Suppressor macrophage (primary cell): ENCODE measurements around the gene TINAGL1.

Experiments
- DNase-seq, 4 experiments: peaks; one replicate each; pipeline ENCODE4 v3.0.0-alpha.2; 2020 to 2022

Gene TINAGL1

DNA sequence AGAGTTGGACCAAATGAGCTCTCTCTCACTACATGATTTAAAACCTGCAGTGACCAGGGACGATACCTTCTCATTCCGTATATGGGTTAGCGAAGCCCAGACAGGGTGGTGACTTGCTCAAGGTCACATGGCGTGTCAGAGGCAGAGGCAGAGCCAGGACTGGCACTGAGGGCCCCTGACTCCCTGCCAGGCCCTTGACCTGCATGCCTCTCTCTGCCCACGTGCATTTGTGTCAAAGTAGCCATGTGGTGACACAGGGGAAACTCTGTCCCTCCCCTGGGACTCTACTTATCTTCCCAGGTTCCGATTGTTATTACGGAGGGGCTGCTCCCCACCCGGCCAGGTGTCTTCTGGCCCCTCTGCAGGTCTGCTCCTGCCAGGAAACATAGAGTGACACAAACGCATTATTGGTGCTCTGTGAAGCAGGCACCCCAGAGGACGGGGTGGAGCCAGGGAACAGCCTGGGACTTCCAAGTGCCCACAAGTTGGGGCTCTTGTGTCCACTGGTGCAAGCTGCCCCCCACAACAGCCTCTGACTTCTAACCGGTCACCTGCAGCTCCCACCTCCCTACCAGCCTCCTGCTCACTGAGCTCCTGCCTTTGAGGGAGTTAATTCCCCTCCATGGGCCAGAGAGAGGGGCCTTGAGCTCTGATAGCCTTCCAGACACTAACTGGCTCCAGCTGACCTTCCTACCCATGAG lies 7.3 kb upstream of the TINAGL1 start:
- no peak for DNase-seq

DNA sequence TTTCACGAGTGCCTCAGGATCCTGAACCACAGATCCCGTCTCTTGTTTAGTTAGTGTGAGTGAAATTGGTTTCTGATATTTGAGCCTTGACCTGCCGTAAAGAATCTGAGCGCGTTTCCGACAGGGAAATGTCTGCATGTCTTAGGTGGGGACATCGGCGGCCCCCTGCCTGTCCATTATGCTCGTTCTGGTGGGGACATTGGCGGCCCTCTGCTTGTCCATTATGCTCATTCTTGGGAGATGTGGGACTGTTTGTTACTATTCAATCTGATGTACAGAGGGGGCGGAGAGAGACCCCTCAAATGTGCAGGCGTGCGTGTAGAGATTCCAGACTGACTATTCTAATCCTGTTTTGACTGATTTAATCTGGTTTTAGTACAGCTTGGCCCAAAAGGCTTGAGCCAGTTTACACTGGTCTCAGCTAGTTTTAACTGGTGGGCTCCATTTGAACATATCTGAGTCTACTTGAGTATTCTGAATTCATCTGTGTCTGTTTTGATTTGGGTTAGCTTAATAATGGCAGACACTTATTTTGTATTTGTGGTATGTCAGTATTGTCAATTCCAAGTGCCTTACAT lies 6.6 kb upstream of the TINAGL1 start:
- no peak for DNase-seq

DNA sequence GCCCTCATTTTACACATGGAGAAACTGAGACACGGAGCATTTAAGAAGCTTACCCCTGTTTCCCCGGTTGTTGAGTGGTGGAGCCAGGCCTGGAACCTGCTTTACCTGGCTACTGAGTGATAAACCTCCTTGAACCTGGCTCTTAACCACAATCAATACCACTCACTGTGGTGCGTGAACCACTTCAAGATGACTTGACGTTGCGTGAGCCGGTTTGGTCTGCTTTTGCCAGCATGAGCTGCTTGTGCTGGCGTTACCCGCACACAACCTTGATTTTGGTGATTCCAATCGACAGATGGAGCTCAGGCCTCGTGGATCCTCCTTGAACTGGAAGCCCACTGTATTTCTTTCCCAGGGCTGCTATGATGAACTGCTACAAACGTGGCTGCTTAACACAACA lies 6.1 kb upstream of the TINAGL1 start:
- DNase-seq, result no peak

DNA sequence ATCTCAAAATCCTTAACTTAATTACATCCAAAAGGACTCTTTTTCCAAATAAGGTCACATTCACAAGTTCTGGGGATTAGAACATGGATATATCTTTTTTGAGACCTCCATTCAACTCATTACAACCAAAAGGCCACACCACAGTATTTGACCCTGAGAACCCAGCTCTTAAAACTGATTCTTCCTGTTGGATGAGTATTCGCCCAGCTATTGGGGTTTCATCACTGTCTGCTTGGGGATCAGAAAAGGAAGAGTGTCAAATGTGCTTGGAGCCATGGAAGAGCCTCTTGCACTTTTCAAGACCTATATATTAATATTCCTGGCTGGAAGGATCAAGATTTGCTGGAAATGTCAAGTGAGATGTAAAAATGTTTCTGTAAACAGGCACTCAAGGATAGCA lies 5.4 kb upstream of the TINAGL1 start:
- DNase-seq, result no peak

DNA sequence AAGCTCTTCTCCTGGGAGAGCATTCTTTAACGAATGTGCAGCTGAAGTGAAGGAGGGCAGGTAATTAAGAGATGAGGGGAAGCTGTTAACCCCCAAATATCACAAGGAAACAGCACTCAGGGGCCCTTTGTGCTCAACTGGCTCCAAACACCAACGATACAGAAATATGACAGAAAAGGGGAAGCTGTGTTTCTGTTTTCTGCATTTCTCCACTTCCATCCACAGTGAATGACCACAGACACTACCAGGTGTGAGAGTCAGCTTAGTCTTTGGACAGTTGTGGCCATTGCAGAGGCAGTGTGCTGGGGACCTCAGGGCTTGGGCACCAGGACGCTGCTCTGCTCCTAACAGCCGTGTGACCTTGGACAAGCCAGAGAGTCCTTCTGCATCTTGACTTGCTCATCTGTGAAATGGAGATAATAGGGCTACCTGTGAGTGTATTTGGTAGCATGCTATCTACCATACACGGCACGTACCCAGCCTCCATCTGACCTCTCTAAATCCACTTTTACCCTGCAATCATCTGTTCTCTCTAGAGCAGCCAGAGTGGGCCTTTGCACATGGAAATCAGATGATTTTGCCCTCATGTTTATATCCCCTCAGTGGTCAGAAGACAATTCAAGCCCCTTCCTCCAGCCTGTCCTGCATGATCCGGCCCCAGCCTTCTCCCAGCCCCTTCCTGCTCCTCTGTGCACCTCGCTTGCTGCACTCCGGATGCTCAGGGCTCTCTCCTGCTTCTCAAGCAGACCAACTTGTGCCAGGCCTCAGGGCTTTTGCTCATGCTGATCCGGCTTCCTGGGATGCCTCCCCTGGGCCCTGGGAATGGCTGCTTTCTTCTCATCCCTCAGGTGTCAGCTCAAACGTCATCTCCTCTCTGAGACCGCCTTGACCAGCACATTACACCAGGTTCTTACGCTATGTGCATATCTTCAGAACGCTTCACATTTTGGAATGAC lies 4.7 kb upstream of the TINAGL1 start:
- DNase-seq, result peak in 2 of 4 experiments; percentile 19 to 37

DNA sequence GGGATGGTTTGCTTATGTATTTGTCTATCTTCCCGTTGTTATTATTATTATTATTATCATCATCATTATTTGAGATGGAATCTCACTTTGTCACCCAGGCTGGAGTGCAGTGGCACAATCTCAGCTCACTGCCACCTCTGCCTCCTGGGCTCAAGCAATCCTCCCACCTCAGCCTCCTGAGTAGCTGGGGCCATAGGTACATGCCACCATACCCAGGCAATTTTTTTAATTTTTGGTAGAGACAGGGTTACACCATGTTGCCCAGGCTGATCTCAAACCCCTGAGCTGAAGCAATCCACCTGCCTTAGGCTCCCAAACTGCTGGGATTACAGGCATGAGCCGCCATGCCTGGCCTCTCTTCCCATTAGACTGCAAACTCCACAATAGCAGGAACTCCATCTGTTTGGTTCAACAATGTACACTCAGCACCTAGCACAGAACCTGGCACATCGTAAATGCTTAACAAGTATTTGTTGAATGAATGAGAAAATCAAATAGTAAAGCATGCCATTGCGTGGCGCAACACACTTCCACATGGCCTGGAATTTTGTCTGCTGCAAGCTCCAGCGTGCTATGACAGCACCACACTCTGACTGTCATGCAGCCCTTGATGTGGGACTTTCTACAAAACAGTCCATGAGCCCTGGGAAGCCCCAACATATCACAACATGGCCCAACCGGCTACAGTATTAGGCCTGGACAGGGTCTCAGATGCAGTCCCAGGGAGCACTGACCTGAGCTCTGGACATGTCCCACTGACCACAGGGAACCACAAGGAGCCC lies 3.8 kb upstream of the TINAGL1 start:
- DNase-seq, result peak in 3 of 4 experiments; percentile 40 to 47 (median 44)

DNA sequence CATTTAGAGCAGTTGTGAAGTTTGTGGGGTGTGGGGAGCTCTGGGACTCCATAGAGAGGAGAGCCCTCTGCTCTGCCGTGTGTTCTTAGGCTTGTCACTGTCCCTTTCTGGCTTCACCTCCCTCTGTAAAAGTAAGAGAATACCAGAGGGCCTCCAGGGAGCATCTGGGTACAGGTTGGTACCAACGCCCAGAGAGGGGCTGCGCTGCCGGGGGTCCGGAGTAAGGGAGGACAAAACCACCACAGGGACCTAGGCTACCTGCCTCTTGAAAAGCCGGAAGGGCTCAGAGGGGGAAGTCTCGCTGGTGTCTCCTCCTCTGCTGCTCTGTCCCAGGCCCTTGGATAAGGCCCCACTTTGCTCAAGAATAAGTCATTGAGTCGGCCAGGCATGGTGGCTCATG lies 3.1 kb upstream of the TINAGL1 start:
- DNase-seq, result no peak

DNA sequence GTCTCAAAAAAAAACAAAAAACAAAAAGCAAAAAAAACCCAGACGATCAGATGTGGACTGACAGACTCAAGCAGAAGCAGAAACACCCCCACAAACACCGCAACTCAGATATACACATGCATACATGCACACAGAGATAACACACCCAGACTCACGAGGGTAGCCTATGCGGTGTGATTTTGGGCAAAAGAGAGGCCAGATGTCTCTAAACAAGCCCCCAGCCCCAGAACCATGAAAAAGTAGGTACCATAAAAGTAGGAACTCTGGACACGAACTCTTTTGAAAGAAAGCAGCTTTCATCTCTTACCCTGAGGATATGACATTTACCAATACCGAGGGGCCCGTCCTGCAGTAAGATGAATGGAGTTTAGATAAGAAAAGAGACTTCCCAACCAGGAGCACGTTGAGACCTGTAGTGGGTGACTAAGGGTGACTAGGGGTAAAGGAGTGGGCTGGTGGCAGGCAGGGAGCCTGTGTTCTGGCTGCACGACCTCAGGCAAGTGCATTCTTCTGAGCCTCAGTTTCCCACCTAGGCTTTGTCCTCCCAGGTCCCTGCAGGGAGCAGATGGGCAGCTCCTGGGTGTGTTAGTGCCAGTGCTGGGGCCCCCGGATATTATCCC lies 1.5 kb upstream of the TINAGL1 start:
- no peak for DNase-seq

DNA sequence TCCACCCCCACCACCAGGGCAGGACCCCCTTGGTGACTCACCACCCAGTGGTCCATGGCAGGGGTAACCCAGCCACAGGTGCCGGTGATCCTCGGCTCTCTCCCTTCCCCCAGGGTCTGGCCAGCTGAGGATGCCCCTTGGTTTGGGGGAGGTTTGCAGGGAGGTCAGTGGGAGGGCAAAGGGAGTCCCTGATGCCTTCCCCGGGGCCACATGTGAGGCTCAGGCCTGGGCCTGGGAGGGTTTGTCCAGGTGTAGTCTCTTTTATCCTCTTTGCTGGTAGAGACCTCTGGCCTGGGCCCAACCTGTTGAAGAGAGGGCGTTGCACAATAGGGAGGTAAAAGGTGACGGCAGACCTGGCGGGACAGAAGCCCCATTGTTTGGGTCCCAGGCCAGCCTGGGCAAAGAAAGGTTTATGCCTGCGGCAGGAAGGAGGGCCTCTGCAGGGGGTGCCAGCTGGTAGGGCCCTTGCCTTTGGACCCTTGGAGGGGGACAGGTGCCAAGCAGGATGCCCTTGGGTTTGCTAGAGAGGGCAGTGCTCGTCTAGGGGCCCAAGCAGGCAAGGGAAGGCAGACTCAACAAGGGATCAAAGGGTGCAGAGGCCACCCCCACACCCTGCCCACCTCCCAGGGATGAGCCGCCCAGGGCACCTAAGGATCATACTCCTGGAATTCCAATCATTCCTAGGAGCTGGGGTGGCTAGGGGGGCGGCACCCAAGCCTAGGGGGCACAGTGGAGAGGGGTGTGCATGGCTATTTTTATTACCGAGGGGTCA lies 760 bp upstream of the TINAGL1 start:
- no peak for DNase-seq

DNA sequence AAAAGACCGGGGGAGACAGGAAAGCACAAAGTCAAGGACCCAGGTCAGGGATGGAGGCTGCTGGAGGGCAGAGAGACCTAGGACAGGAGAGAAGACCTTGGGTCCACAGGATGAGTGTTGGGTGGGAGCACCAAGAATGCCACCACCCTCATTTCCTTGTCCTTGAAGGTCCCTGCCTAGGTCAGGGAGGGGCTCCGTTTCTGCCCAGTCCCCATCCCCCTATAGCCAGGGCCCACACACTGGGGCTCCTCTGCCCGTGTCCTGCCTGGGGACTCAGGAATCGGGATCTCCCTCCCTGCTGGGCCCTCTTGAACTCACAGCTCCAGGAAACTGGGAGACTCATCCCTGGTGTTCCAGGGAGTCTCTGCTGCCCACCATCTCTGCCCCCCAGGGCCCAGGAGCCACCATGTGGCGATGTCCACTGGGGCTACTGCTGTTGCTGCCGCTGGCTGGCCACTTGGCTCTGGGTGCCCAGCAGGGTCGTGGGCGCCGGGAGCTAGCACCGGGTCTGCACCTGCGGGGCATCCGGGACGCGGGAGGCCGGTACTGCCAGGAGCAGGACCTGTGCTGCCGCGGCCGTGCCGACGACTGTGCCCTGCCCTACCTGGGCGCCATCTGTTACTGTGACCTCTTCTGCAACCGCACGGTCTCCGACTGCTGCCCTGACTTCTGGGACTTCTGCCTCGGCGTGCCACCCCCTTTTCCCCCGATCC lies 584 bp downstream of the TINAGL1 start:
- no peak for DNase-seq

DNA sequence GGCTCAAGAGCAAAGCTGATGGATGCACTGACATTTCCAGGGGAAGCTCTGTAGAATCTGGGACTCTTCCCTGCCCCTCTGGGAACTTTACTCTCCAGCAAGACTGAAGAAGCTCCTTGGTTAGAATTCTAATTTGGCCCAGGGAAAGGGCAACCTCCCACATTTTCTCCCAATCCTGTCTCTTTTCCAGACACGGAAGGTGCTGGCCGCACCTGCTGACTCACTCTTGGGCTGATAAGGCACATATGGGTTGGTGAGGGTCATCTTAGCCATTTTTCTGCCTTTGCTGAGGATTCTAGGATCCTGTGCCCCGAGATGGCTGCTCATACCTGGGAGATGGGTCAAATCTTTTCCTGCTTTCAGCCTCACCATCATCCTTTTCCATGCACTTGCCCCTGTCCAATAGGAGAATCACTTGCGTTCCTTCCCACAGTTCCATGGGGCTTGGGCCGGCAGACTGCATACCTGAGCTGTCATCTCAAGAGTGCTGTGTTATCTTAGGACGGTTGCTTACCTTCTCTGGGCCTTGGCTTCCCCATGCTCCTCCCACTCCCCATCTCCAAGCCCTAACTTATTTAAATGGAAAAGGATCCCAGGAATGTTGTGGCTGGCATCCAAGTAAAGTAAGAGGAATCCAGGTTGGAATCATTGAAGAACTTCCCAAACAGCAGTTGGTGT lies 1.3 kb downstream of the TINAGL1 start:
- no peak for DNase-seq

DNA sequence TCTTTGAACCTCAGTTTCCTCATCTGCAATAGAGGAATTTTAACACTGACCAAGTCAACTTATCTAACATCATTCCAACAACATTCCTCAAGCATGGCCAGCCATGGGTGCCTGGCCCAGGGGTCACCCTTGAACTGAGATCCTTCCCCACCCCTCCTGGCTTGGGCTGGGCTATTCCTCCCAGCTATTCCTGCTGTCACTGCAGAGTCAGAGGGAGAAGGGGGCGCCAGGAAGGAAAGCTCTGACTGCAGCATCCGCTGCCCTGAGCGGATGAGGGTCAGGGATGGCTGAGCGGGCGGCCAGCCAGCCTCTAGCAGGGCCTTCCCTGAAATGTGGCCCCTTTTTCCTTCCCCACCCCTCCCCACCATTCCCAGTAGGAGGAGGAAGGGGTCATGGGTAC lies 3.1 kb downstream of the TINAGL1 start:
- no peak for DNase-seq

DNA sequence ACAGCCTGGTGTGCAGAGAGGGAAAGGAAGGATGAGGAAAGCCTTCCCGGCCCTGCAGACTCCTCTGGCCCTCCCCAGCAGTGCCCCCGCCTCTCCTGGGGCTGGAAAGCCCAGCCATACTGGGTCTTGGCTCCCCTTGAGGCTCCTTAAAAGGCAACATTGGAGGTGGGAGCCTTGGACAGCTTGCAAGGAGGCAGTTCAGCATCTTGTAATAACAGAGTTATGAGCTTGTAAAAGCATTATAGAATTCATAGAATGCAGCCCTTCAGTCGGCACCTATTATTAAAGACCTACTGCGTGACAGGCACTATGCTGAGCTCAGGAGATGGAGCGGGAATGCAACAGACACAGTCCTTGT lies 4.2 kb downstream of the TINAGL1 start:
- DNase-seq, result no peak

DNA sequence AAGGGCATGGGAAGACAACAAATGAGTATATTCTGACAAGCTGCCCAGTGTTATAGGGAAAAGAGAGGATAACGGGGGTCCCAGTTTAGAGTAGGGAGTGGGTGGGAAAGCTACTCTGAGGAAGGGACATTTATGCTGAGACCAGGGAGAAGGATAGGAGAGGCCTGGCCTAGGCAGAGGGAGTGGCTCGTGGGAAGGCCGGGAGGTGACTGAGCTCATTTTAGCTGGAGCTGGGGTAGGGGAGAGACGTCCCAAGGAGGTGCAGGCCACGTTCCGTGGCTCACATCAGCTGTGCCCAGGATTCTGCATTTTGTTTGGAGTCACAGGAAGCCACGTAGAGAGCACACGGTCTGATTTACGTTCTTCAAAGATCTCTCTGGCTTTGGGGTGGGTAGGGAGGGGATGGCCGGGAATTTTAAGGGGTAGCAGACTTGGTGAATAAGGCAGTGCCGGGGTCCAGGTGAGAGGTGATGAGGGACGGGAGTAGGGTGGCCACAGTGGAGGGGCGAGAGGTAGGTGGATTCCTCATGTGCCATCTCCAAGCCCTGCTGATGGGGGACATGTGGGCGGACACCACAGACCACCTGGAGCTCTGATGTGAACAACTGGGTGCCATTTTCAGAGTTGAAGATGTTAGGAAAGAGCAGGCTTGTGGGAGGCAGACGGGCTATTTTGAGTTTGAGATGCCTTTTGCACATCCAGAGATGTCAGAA lies 4.7 kb downstream of the TINAGL1 start:
- DNase-seq, result no peak

DNA sequence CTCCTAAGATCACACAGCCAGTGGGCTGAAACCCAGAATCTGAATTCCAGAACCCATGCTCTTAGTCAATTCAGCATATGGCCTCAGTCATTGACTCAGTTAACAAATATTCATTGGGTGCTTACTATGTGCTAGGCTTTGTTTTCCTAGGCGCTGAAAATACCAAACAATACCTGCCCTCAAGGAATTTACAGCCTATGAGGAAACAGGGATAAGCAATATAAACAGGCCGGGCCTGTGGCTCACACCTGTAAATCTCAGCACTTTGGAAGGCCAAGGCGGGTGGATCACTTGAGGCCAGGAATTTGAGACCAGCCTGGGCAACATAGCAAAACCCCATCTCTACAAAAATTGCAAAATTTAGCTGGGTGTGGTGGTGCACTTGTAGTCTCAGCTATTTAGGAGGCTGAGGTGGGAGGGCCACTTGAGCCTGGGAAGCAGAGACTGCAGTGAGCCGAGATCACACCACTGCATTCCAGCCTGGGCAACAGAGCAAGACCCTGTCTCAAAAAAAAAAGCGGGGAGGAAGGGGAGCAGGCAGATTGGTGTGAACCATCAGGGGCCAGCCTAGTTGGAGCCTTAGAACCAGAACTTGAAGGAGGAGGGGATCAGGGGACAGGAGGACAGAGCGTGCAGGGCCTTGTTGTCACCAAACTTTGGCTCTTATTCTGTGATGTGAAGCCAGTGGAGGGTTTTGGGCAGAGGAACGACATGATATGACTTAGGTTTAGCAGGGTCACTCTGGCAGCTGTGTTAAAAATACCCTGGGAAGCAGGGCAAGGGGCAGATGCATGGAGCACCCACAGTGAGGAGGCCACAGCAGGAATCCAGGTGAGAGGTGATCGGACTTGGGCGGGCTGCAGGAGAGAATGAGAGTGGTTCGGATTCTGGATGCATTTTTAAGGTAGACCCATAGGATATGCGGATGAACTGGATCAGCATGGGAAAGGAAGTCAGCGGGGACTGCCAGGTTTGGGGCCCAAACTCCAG lies 5.8 kb downstream of the TINAGL1 start:
- no peak for DNase-seq

DNA sequence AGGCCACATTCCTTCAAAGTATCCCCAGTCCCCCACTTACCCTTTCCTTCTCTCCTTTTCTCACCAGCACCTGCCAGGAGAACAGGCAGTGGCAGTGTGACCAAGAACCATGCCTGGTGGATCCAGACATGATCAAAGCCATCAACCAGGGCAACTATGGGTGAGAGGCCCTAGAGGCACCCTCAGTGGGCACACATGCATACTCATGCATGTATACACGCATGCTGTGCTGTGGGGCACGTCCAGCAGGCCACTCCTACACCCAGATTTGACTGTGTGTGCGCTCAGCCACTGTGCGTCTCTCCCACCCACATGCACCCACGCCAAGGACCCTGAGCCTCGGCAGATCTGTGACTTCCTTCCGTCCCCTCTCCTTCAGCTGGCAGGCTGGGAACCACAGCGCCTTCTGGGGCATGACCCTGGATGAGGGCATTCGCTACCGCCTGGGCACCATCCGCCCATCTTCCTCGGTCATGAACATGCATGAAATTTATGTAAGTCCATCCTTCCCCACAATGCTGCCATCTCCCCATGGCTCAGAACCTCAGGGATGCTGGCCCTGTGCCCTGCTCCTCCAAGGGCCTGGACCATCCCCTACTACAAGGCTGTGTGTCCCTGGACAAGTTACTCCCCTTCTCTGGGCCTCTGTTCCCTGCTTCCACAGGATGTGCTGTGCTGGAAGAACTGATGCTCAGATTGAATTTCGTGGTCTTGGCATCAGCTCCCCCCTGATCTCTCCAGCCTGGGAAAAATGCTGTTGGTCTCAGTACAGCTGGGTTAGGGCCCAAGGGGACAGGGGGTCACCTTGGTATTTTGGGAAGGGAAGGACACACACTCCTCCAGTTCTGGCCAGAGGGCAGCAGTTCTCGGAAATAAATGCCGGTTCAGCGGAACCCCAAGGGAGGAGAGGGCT lies 7.0 kb downstream of the TINAGL1 start:
- no peak for DNase-seq
